SK-N-MC (cell line): Measurements from ENCODE around the gene CTBP1.

Experiments
- EZH2 ChIP-seq: fragments of 200-600 bp; sonication (generic); IDR thresholded peaks from one replicate; pipeline ENCODE4 v1.6.1; 2017; ENCODE audit warnings: antibody characterized with exemption
- FOXP2 ChIP-seq: optimal IDR thresholded peaks from 2 replicates; pipeline ENCODE3; 2011; ENCODE audit warnings: mild to moderate bottlenecking, moderate library complexity; ENCODE audit not compliant: insufficient read depth; ENCODE audit errors: extremely low read length, control extremely low read depth
- POLR2AphosphoS5 ChIP-seq: IDR thresholded peaks from 2 replicates; pipeline ENCODE4 v1.6.1; 2012; ENCODE audit warnings: mild to moderate bottlenecking, low read depth, low read length, borderline replicate concordance

DNA sequence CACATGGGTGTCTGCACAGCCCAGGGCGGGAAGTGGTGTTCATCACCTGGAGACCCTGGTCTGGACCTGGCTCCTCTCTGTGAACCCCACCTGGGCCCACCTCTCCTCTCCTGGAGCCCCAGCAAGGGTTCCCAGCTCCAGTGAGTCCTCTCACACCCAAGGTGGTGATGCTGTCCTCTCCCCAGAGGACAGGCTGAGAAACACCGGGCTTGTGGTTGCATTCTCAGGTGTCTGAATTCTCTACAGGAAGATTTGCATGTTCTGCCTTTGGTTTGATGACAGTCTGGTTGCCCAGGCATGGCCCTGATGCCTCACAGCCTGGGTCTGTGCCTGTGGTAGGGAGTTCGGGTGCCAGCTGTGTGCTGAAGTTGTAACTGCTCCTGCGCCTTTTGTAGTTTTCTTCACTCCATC lies 44.6 kb upstream of the CTBP1 start:
- TF ChIP-seq EZH2, result no peak
- no peak for TF ChIP-seq POLR2AphosphoS5
- no peak for TF ChIP-seq FOXP2
